ENCODE results near the gene BMP8A. TPM values are rescaled to one million over a fixed set of nuclear protein-coding genes. Genes with fewer than 3 reads are reported as not detected.

The BMP8A gene
- polyA plus RNA-seq, 1 donor (not counting 4 experiments of a cell fraction or from before 2014, with no cell fraction given): not detected

DNA sequence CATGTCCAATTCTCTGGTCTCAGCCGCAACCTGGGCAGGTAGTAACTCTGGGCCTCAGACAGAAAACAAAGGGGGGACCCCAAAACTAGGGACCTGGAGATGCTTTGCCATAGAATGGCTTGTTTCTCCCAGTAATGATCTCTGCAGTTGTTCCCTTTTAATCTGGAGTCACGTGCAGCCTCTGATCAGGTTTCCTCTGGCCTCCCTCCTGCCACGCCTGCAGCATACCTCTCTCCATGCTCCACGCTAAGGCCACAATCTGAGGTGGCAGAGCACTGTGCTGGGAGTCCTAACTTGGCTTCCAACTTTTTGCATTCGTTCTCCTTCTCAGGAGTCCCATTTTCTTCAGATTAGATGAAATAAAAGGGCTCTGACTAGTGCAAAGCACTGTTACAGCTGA, 83.2 kb downstream of the BMP8A start:
- dilution Hi-C loops (cut with MboI; ENCODE audit: extremely low pct_ligation_motif_present, low sequenced_read_pairs): no loop called here
- no peak for FAIRE-seq
- Histone ChIP-seq H3K9ac (ENCODE audit: control insufficient read depth, extremely low read depth, insufficient read depth, low read length) (peak overlapping the region; percentile 90), H3K27me3 (ENCODE audit: control insufficient read depth, extremely low read depth, insufficient read depth, low read length) (no peaks in the 10 kb centered on the region), H3K9me1 (ENCODE audit: control insufficient read depth, extremely low read depth, insufficient read depth, low read length) (peaks cover 3% of the 10 kb centered on the region), H2AFZ (ENCODE audit: control insufficient read depth, low read length) (no peak overlapping the region), H3K36me3 (ENCODE audit: control insufficient read depth in 2 of 2, extremely low read depth in 1 of 2, insufficient read depth in 2 of 2, low read length in 2 of 2) (peaks cover 31 to 52% of the 10 kb centered on the region in 2 experiments), H4K20me1 (ENCODE audit: control insufficient read depth, extremely low read depth, insufficient read depth, low read length) (peaks cover 55% of the 10 kb centered on the region), H3K4me1 (ENCODE audit: control insufficient read depth, extremely low read depth, insufficient read depth, low read length) (peaks cover 20% of the 10 kb centered on the region), H3K9me3 (ENCODE audit: control insufficient read depth, low read depth, low read length) (no peaks in the 10 kb centered on the region), H3K4me3 (ENCODE audit: control insufficient read depth in 2 of 3, extremely low read depth in 1 of 3, insufficient read depth in 2 of 3, low read depth in 1 of 3, low read length in 3 of 3) (peak overlapping the region; percentile 81 to 95 (median 82)), H3K79me2 (ENCODE audit: control insufficient read depth, insufficient read depth, low read length) (peaks cover 67% of the 10 kb centered on the region), H3K27ac (ENCODE audit: control insufficient read depth, insufficient read depth, low read length) (peak overlapping the region; percentile 75), H3K4me2 (ENCODE audit: control insufficient read depth, extremely low read depth, insufficient read depth, low read depth, low read length) (peak overlapping the region; percentile 86)
- no peak for DNase-seq (ENCODE audit: low read depth, low spot score)
- TF ChIP-seq, protein P1, sequence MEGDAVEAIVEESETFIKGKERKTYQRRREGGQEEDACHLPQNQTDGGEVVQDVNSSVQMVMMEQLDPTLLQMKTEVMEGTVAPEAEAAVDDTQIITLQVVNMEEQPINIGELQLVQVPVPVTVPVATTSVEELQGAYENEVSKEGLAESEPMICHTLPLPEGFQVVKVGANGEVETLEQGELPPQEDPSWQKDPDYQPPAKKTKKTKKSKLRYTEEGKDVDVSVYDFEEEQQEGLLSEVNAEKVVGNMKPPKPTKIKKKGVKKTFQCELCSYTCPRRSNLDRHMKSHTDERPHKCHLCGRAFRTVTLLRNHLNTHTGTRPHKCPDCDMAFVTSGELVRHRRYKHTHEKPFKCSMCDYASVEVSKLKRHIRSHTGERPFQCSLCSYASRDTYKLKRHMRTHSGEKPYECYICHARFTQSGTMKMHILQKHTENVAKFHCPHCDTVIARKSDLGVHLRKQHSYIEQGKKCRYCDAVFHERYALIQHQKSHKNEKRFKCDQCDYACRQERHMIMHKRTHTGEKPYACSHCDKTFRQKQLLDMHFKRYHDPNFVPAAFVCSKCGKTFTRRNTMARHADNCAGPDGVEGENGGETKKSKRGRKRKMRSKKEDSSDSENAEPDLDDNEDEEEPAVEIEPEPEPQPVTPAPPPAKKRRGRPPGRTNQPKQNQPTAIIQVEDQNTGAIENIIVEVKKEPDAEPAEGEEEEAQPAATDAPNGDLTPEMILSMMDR (optimal IDR thresholded peaks at IDR 0.05 in 1 of 3, IDR thresholded peaks at IDR 0.05 in 1 of 3, conservative IDR thresholded peaks at IDR 0.05 in 1 of 3; ENCODE audit: extremely low read depth in 1 of 3, insufficient read depth in 2 of 3, low read length in 3 of 3): no peak
- no peak for TF ChIP-seq EZH2 (IDR thresholded peaks at IDR 0.05; ENCODE audit: low read length)

Small RNAs within 50 kb of the gene (small RNA-seq; reads per million reads assigned to genes)
- 0 to 4.0 (median 0.33) reads per million in 3 experiments for gene SNORA55 (ENCODE audit: insufficient read length in 3 of 3, low read depth in 3 of 3, low replicate concordance in 1 of 3)

Other genes with a start within 250 kb of the BMP8A start
- 85.2 to 135 TPM (median 94.4 TPM) in 3 replicates for gene PABPC4, start 85.2 kb downstream of the BMP8A start, polyA plus RNA-seq
- not detected in 3 replicates for gene HEYL, start 148.0 kb downstream of the BMP8A start, polyA plus RNA-seq
- not detected in 3 replicates for gene NT5C1A, start 180.5 kb downstream of the BMP8A start, polyA plus RNA-seq
- gene HPCAL4, start 199.8 kb downstream of the BMP8A start, polyA plus RNA-seq: not detected in 3 replicates
- 60.6 to 66.4 TPM (median 60.6 TPM) in 3 replicates for gene PPIE, start 247.2 kb downstream of the BMP8A start, polyA plus RNA-seq

All from keratinocyte (primary cell).